ENCODE data around the gene H3-3A.

The H3-3A gene

GRCh38 chr1:226116673-226117072 is 54.2 kb downstream of the H3-3A start:
- DNase-seq: no peak

DNA sequence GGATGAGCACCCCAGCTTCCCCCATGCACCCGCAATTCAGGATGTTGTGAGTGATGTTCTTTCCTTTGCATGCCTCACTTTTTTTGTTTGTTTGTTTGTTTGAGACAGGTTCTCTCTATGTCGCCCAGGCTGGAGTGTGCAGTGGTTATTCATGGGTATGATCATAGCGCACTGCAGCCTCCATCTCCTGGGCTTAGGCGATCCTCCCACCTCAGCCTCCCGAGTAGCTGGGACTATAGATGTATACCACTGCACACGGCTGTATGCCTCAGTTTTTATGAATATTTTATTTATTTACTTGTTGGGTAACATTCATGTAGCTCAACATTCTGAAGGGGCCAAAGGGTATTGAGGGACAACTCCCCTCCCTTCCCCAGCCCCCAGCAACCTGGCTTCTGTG is 54.8 kb downstream of the H3-3A start:
- no peak for DNase-seq

- DNase-seq: no peak
Observed at GRCh38 chr1:226118357-226118756, 55.8 kb downstream of the H3-3A start.

GRCh38 chr1:226119169-226119568 is 56.7 kb downstream of the H3-3A start:
- DNase-seq: no peak

DNA sequence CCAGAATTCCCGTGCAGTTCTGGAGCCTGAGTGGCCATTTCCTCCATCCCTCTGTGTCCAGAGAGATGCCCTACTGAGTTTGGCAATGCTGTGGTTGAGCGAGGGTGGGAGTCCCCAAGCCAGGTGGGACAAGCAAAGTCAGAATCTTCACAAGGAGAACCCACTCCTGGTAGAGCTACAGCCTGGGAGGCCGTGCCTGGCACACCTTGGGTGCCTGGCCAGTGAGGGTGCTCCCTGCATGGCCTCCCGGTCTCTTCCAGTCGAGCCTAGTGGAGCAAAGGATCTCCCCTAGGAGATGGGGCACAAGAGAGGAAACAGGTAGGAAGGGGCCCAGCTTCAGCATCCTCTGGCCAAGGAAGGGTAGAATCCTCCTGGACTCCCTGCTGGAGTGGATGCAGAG is 57.9 kb downstream of the H3-3A start:
- DNase-seq: no peak

GRCh38 chr1:226121049-226121586 is 58.6 kb downstream of the H3-3A start:
- no peak for DNase-seq
